HG03469 (cell line): Measurements from ENCODE around the gene CISH.

Experiments used
- ATAC-seq: cut with Tn5 transposase; IDR thresholded peaks from one replicate; pipeline ENCODE4 v1.9.1; 2021; ENCODE audit warnings: mild to moderate bottlenecking, moderate library complexity, moderate number of reproducible peaks; ENCODE audit not compliant: unreplicated experiment

CISH gene

GRCh38 chr3:50637945-50638344 lies 26.4 kb upstream of the CISH start:
- ATAC-seq = no peak

- ATAC-seq = no peak
Observed at GRCh38 chr3:50637011-50637410, 25.4 kb upstream of the CISH start.

- no peak for ATAC-seq
Observed at GRCh38 chr3:50635066-50635465, 23.5 kb upstream of the CISH start.

GRCh38 chr3:50633230-50633790 lies 21.7 kb upstream of the CISH start:
- no peak for ATAC-seq

- no peak for ATAC-seq
Observed at GRCh38 chr3:50632450-50632849, 20.9 kb upstream of the CISH start.

GRCh38 chr3:50630877-50631276 lies 19.3 kb upstream of the CISH start:
- no peak for ATAC-seq

GRCh38 chr3:50630394-50630793 lies 18.8 kb upstream of the CISH start:
- no peak for ATAC-seq

GRCh38 chr3:50628601-50629000 lies 17.0 kb upstream of the CISH start:
- no peak for ATAC-seq

- ATAC-seq = no peak
Observed at GRCh38 chr3:50627407-50628051, 16.0 kb upstream of the CISH start.

GRCh38 chr3:50626401-50626800 lies 14.8 kb upstream of the CISH start:
- ATAC-seq = no peak

GRCh38 chr3:50625231-50626182 lies 13.9 kb upstream of the CISH start:
- no peak for ATAC-seq

- ATAC-seq = no peak
Observed at GRCh38 chr3:50624634-50625033, 13.1 kb upstream of the CISH start.

GRCh38 chr3:50623840-50624474 lies 12.4 kb upstream of the CISH start:
- ATAC-seq = peak; percentile 42

GRCh38 chr3:50622881-50623280 lies 11.3 kb upstream of the CISH start:
- no peak for ATAC-seq

GRCh38 chr3:50620820-50621219 lies 9.2 kb upstream of the CISH start:
- ATAC-seq = no peak

- ATAC-seq = no peak
Observed at GRCh38 chr3:50620420-50620819, 8.8 kb upstream of the CISH start.

- no peak for ATAC-seq
Observed at GRCh38 chr3:50617911-50618481, 6.4 kb upstream of the CISH start.

- no peak for ATAC-seq
Observed at GRCh38 chr3:50617096-50617791, 5.7 kb upstream of the CISH start, which contains the start of gene MAPKAPK3. Gene MAPKAPK3 (plus strand): TSS chr3:50617151. CDS start chr3:50617566, 415 bp downstream.

- peak; percentile 60 for ATAC-seq
Observed at GRCh38 chr3:50616770-50617095, 5.2 kb upstream of the CISH start.

GRCh38 chr3:50616003-50616769 lies 4.6 kb upstream of the CISH start:
- ATAC-seq = no peak
